GM21367 (cell line): ENCODE data around the gene CHKB.
A peak's percentile ranks its signal among the peaks of the same experiment; 100 is the strongest.
"Not testable (repeated sequence)": the region's sequence is repeated elsewhere in the genome, so short reads cannot be mapped to it uniquely, and the experiment has no call there.

Experiments
- ATAC-seq: cut with Tn5 transposase; IDR thresholded peaks from one replicate; pipeline ENCODE4 v1.9.1; 2021; ENCODE audit not compliant: unreplicated experiment

The CHKB gene, protein sequence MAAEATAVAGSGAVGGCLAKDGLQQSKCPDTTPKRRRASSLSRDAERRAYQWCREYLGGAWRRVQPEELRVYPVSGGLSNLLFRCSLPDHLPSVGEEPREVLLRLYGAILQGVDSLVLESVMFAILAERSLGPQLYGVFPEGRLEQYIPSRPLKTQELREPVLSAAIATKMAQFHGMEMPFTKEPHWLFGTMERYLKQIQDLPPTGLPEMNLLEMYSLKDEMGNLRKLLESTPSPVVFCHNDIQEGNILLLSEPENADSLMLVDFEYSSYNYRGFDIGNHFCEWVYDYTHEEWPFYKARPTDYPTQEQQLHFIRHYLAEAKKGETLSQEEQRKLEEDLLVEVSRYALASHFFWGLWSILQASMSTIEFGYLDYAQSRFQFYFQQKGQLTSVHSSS

DNA sequence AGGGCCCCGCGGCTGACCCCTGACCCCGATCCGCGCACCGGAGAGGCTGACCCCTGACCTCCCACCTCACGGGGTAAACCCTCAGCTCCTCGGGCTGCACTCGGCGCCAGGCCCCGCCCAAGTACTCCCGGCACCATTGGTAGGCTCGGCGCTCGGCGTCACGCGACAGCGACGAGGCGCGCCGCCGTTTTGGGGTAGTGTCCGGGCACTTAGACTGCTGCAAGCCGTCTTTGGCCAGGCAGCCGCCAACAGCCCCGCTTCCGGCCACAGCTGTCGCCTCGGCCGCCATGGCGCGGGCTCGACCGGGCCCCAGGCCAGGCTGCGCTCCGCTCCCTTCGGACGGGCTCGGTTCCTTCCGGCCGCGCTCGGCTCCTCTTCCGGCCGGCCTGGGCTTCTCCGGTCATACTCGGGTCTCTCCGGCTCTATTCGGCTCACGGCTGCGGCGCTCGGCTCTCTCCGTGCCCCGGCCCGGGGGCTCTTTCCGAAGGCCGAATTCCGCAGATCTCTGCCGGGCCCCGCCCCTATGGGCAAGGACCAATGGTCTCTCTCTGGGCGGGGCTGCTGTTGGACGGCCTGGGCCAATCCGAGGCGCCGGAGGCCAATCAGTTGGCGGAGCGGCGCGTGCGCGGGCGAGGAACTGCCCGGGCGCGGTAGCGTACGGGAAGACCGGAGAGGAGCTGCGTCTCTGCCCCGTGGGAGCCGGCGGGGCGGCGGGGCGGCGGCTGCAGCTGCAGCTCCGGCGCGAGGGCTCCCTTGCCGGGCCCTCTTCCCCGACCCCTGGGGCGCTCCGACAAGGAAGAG lies at the start of gene CHKB:
TSS of gene CHKB (minus strand) at position 357 of the 801 bp plus-strand sequence. CDS start at position 289, 68 bp downstream.
- ATAC-seq: peak; percentile 79

DNA sequence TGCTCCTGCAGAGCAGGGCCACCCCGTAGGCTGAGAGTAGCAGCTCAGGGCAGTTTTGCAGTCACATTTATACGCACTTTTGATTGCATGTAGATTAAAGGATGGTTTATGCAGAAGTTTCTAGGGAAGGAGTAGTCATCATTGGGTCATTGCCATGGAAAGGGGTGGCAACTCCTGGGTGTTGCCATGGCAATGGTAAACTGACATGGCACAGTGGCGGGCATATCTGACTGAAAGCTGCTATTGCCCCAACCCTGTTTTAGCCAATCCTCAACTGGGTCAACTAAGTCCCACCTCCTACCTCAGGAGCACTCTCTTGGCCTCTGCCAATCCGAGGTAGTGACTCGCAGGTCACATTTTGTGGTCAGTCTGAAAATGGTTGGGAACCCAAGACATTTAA lies 47.7 kb upstream of the CHKB start:
- no peak for ATAC-seq

DNA sequence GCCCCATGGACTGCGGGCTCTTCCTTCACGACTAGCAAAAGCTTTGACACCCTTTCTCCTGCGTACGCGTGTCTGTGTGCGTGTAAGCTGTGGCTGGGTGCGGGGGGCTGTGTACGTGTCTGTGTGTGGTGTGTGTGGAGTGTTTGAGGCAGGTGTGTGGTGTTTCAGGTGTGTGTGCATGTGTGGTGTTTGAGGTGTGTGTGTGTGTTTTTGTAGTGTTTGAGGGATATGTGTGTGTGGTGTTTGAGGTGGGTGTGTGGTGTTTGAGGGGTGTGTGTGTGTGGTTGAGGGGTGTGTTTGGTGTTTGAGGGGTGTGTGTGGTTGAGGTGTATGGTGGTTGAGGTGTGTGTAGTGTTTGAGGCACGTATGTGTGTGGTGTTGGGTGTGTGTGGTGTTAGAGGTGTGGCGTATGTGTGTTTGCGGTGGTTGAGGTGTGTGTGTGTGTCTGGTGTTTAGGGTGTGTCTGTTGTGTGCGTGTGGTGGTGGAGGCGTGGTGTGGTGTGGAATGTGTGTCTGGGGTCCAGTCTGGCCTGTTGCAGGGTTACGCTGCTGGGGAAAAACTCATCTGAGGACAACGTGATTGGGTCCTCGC lies 46.0 kb upstream of the CHKB start:
- ATAC-seq: no peak

DNA sequence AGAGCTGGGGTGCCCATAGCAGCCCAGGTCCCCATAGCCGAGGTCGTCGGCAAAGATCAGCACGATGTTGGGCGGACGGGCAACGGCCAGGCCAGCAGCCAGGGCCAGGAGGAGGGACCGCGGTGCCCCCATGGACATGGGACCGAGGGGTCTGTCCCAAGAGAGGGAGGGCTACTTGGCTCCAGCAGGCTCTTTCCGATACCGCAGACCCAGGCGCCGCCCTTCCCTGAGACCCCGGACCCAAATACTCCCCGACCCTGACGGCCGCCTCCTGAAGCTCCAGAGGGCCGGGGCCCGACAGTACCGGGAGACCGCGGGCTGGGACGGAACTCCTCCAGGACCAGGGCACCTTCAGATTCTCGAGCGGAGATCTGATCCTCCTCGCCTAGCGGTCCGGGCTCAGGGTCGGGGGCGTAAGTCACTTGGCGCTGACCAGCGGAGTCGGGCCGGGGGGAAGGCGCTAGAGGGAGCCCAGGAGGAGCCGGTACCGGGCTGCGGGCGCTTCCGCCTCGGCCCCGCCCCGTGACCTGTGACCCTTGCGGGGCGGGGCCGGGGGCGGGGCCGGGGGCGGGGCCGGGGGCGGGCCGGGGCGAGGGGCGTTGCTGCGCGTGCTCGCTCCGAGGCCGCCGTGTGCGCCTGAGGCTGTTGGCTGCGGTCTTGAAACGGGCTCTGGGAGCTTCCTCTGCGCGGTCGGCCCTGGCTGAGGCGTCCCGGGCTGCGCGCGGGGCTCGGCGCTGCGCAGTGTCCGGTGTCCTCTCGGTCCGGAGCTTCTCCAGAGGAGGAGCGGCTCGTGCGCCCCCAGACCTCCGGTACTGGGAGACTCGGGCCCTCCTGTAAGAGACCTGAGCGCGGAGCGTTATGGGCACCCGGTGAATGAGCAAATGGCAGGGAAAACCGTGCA lies 45.2 kb upstream of the CHKB start, which contains the start of gene ARSA:
TSS of gene ARSA (minus strand) at position 511 of the 901 bp plus-strand sequence. CDS start at position 138, 373 bp downstream.
- peak; percentile 49 for ATAC-seq

DNA sequence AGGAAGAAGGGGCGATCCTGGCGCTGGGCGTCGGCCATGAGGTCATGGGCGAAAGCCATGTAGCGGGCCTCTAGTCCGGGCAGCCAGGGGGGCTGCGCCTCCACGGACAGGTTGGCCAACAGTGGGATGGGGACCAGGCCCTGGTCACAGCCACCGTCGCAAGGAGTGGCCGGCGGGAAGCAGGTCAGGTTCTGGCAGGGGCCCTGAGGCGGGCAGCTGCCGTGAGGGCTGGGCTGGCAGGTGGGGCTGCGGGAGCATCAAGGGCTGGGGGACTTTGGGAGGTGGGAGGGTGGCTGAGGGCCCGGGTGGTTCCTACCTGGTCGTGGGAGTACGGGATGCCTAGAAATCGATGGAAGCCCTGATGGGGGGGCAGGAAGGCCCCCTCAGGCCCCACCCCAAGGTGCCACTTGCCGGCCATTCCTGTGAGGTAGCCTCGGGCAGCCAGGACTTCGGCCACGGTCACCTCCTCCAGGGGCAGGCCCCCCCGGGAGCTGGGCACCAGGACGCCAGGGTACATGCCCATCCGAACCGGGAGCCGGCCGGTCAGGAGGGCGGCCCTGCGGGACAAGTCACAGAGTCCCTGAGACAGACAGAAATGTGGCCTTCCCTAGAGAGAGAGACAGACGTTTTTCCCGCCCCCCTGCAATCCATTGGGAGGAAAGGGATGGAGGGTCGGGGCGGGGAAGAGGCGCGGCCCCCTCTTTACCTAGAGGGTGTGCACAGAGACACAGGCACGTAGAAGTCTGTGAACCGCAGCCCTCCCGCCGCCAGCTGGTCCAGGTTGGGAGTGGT lies 44.4 kb upstream of the CHKB start:
- ATAC-seq: peak; percentile 14

DNA sequence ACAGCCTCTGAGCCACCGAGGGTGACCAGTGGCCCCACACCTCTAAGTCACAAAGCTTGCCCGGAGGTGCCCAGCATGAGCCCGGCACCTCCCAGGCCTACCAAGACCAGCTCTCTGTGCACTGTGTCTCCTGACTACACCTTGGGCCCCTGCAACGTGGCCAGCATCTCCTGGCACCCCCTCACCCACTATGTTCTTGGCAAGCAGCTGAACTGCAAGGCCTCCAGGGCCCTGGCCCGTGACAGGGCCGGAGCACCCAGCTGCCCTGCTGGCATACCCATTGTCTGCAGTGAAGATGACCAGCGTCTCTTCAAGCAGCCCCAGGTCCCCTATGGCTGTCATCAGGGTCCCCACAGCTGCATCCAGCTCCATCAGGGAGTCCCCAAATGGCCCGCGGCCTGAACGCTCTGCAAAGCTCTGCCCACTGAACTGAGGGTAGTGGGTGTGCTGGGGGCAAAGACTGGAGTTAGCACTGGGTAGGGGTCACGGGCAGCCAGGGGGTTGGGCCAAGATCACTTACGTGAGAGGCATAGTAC lies 43.7 kb upstream of the CHKB start:
- ATAC-seq: no peak

DNA sequence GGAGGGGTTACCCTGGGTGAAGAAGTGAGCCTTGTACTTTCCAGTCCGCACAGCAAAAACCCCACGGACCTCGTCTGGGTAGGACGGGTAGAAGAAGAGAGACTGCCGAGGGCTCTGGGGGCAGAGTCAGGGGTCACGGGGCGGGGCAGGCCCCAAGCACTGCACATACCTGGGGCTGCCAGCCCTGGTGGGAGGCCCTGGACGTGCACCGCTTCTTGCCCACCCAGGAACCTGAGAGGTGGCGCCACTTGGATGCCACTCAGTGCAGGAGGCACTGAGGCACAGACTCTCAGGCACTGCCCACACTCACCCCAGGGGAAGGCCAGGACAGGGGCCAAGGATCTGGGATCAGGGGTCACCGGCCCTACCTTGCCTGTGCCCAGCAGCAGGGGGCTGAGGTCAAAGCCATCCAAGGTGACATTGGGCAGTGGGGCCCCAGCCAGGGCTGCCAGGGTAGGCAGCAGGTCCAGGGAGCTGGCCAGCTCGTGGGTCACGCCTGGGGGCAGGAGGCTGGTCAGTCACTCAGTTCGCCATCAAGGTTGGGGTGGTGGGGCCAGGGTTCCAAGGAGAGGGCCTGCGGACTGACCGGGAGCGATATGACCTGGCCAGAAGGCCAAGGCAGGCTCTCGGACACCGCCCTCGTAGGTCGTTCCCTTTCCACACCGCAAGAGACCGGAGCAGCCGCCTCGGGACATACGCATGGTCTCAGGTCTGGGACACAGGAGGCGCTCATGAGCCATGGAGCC lies 43.1 kb upstream of the CHKB start:
- ATAC-seq: no peak

DNA sequence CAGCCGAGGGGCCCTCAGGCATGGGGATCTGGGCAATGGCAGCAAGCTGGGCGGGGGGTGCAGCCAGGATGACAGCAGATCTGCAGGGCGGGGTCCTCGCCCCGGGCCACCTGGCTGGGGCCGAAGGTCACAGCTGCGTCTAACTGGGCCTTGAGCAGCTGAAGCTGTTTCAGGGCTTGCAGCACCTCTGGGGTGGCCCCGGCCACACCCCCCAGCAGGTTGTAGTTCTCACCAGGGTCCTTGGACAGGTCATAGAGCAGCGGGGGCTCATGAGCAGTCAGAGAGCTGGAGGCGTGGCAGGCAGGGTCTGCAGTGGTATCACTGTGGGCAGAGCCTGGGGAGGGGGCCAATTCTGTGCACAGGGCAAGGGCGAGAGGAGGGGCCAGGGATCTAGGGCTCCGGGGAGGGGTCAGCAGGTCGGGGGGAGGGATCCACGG lies 42.5 kb upstream of the CHKB start:
- ATAC-seq: no peak

DNA sequence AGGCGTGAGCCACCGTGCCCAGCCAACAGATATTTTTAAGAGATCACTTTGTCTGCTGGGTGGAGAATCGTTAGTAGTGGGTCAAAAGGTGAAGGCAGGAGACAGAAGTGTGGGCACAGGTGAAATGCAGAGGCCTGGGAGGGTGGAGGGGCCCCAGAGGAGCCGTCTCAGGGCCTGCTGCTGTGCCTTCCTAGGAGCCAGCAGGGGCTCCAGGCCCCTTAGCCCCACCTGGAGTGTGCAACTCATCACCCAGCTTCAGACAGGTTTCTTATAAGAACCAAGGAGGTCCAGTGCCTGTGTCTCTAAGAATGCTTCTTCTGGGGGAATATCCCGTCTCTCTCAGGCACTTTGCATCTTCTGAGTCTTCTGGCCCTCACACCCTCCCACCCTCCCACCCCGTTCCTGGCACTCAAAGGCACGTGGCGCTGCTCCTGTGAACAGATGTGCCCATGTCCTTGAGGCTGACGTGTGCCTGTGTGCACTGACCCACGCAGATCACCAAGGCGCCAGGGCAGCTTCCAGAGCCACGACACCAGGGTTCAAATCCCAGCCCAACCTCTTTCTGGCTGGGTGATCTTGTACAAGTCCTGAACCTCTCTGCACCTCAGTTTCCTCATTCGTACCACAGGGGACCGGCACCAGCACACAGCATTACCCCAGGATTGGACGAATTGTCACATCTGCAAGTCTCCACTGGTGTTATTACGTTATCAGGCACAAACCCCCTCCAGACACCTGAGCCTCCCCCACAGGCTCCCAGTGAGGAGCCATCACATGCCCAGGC lies 41.9 kb upstream of the CHKB start:
- ATAC-seq: no peak

DNA sequence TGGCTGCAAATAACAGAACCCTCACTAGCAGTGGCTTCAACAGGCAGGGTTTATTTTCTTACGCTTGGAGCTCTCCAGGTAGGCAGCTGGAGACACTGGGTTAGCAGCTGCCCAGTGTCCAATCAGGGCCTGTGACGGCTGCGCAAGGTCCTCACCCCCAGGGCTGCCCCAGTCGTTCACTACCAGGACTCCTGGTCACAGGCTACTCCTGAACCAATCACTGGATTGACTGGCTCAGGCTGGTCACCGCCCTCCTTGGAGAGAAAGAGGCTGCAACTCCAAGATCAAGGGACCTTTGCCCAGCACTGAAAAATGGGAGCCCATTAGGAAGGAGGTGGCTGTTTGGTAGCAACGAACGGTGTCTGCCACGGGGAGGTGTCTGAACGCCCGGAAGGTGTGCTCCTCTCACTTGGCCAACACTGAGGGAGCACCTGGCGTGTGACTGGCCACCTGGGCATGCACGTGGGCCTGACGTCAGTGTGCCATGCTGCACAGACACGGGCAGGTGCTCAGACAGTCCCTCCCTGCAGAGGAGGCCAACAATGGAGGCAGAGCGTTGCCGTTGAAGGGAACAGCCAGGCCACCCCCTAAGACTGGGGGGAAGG lies 40.2 kb upstream of the CHKB start:
- ATAC-seq: no peak

DNA sequence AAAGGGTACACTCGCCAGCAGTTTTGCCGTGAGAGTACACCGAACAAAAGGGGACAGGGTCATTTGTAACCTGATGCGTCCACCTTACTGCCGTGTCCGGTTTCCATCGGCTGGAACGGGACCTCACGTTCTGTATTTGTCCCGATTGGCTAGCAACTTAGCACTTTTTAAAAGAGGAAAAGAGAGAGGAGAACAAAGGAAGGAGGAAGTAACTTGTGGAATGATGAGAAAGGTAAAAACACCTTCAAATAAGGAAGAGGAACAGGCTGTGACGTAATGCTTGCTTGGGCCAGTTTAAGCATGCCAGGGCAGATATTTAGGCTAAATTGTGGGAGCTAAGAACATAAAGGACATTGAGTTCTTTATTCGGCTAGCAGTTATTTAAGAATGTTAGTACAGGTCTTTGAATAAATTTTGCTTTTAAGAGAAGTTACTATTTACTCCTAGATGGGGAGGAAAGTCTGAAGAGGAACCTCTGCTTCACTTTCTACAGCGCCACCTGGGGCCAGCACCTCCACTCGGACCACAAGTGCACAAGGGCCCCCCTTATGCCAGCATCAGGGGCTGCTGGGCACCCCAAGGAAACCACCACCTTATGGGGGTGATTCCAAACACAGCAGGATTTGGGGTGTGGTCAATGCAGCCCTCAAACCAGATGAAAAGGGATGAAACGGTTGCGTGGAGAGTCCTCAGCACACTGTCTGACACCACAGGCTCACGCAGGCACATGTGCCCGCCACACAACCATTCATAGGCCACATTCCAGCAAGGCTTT lies 39.5 kb upstream of the CHKB start:
- ATAC-seq: no peak

DNA sequence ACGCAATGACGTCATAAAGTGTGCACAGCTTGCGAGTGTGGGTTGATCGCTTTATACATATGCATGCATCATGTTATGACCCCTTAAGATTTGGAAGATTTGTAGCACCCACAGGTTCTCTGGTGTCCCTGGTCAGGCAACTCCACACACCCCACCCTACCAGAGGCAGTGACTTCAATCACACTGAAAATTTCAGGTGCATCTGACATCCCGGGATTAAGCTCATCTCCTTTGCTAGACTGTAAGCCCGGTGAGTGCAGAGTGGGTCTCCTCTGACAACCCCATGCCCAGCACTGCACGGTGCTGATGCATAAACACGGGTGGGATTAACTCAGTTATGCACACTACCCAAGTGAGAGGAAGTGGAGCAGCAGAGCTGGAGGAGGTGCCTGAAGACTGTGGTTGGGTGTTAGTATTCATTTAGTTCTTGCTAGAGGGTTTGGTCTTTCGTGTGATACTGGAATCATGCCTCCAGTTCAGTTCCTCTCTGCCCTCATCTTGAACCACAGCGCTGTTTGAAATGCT lies 38.8 kb upstream of the CHKB start:
- no peak for ATAC-seq

DNA sequence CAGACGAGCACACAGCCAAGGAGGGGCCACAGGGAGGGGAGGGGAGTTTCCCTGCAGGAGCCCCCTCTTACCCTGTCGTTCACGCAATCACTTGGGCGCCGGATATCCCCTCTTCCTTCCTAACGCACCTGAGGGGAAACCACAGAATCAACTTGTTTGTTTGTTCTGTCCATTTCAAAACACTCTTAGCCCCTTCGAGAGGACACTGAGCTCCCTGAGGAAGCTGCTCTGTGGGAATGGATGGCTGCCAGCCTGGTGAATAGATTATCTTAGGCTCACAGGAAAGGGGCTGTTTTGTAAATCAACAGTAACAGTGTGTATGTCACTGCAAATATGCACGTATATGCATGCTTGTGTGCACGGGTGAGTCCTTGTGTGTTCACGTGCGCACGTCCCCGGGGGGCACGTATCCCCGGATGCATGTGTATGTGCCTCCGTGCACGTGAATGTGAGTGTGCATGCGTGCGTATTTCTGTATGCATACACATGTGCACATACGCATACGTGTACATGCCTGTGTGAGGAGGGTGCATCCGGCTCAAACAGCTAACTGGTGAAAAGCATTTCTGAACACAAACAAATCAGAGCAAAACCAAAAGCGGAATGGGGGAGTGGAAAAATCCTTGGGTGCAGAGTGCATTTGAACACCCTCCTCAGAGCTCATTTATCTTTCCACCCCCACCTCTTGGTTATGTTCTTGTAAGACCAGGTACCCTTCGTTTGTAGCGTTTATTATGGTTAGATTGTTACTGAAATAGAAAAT lies 38.1 kb upstream of the CHKB start:
- ATAC-seq: no peak

DNA sequence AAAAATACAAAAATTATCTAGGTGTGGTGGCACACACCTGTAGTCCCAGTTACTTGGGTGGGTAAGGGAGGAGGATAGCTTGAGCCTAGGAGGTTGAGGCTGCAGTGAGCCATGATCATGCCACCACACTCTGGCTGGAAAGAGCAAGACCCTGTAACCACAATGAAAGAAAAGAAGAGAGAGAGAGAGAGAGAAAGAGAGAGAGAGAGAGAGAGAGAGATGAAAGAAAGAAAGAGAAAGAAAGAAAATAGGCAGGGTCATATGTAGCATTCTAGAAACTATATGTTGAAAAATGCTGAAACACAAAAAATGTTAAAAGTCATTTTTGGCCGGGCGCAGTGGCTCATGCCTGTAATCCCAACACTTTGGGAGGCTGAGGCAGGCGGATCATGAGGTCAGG lies 31.6 kb upstream of the CHKB start:
- not testable (repeated sequence) for ATAC-seq

DNA sequence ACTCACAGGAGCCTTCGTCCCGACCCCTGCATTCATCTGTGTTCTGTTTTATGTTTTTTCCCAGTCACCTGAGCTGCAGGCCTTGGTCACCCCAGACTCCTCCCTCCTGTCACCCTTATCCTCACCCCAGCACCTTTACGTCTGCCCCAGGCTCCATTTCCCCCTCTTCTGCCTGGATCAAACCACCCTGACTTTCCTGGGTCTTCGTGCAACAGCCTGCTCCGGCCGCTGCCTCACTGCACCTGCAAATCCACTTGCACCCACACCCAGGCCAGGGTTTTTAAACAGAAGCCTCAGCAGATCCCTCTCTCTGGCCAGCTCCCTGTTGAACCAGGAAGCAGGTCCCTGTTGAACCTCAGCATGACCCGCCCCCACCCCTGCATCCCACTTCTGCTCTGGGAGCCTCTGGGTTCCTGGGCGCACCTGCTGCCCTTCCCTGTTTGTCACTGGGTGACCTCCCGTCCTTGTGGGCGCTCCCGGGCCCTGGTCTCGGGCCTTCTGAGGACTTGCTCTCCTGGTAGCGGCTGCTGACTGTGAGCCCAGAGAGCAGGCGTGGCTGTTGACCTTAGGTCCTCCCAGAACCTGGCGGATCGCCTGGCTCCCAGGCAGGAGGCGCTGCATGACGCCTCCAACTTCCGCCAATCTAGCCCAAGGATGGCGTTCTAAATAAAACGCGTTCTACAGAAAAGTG lies 30.8 kb upstream of the CHKB start:
- ATAC-seq: no peak
